Measurements from ENCODE around the gene EXOC4.

The EXOC4 gene

GRCh38 chr7:133857376-133858119 is 604.7 kb downstream of the EXOC4 start:
- Histone ChIP-seq H3K4me3 (no peak overlapping the region), H3K4me1 (peaks cover 0 to 9% (median 3%) of the 10 kb centered on the region in 4 donors), H3K36me3 (no peaks in the 10 kb centered on the region), H3K9me3 (no peaks in the 10 kb centered on the region), H3K27me3 (no peaks in the 10 kb centered on the region), H3K27ac (no peak overlapping the region)
- no peak for TF ChIP-seq CTCF (IDR thresholded peaks at IDR 0.05)
- intact Hi-C loops (cut with DNase I; ENCODE audit: low total_unique reads) = no loop called here
- DNase-seq = no peak

- no peak overlapping the region for H3K4me3 ChIP-seq
- H3K27ac ChIP-seq = no peak overlapping the region
- intact Hi-C loops (cut with DNase I; ENCODE audit: low total_unique reads) = no loop called here
- DNase-seq = no peak
- H3K36me3 ChIP-seq = no peaks in the 10 kb centered on the region
- no peak for TF ChIP-seq CTCF (IDR thresholded peaks at IDR 0.05)
- H3K27me3 ChIP-seq = no peaks in the 10 kb centered on the region
- H3K9me3 ChIP-seq = no peaks in the 10 kb centered on the region
- H3K4me1 ChIP-seq = peaks cover 0 to 8% (median 3%) of the 10 kb centered on the region in 4 donors
Observed at GRCh38 chr7:133858311-133858710, 605.4 kb downstream of the EXOC4 start.

GRCh38 chr7:133859231-133859630 is 606.4 kb downstream of the EXOC4 start:
- H3K36me3 ChIP-seq = no peaks in the 10 kb centered on the region
- no peaks in the 10 kb centered on the region for H3K27me3 ChIP-seq
- H3K27ac ChIP-seq = no peak overlapping the region
- TF ChIP-seq CTCF (IDR thresholded peaks at IDR 0.05) = no peak
- intact Hi-C loops (cut with DNase I; ENCODE audit: low total_unique reads) = no loop called here
- no peaks in the 10 kb centered on the region for H3K9me3 ChIP-seq
- no peak overlapping the region for H3K4me3 ChIP-seq
- no peaks in the 10 kb centered on the region for H3K4me1 ChIP-seq
- no peak for DNase-seq

GRCh38 chr7:133859871-133860450 is 607.1 kb downstream of the EXOC4 start:
- no peak overlapping the region for H3K4me3 ChIP-seq
- no peak for DNase-seq
- no peaks in the 10 kb centered on the region for H3K4me1 ChIP-seq
- intact Hi-C loops (cut with DNase I; ENCODE audit: low total_unique reads) = no loop called here
- H3K27ac ChIP-seq = no peak overlapping the region
- no peaks in the 10 kb centered on the region for H3K27me3 ChIP-seq
- H3K36me3 ChIP-seq = no peaks in the 10 kb centered on the region
- no peaks in the 10 kb centered on the region for H3K9me3 ChIP-seq
- TF ChIP-seq CTCF (IDR thresholded peaks at IDR 0.05) = no peak

GRCh38 chr7:133860628-133861335 is 607.9 kb downstream of the EXOC4 start:
- Histone ChIP-seq H3K4me1 (no peaks in the 10 kb centered on the region), H3K4me3 (no peak overlapping the region), H3K9me3 (no peaks in the 10 kb centered on the region), H3K27me3 (no peaks in the 10 kb centered on the region), H3K36me3 (no peaks in the 10 kb centered on the region), H3K27ac (no peak overlapping the region)
- no peak for DNase-seq
- intact Hi-C loops (cut with DNase I; ENCODE audit: low total_unique reads) = no loop called here
- no peak for TF ChIP-seq CTCF (IDR thresholded peaks at IDR 0.05)
